Measurements from ENCODE around the gene TBC1D30.

DNA sequence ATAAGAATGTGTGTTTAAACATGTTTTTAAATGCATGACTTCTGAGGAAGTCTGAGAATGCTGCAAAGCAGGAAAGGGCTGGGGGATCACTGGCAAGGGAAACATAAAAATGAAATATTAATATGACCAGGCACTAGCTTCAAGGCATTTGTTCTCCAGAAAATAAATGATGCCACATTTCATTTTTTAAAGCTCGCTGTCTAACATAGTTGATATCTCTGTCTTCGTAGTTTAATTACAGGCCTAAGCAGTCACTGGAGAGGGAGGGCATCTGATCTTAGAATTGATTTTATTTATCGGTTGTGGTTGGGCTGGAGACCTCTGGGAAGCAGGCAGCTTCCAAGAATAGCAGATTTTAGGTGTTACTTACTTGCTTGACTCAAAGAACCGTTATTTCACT is 87.5 kb downstream of the TBC1D30 start:
- TF ChIP-seq CTCF (IDR thresholded peaks at IDR 0.05) (no peak), POLR2A (IDR thresholded peaks at IDR 0.05) (no peak)

Data from lower leg skin (tissue), 3 donors.